ENCODE results near the gene MTMR11. TPM values are rescaled to one million over a fixed set of nuclear protein-coding genes. Genes with fewer than 3 reads are reported as not detected.

Gene MTMR11
- total and polyA plus RNA-seq, 2 of the 13 experiments (the other 11 are each of a cell fraction or from before 2014, with no cell fraction given) = 0.49 to 2.8 TPM

- TF ChIP-seq ZNF138 (CRISPR knock-in tag; IDR thresholded peaks at IDR 0.05; ENCODE audit: low read depth) (no peak), ZXDC (CRISPR knock-in tag; IDR thresholded peaks at IDR 0.05) (no peak), ESRRA (CRISPR knock-in tag; IDR thresholded peaks at IDR 0.05; ENCODE audit: low read depth) (peak; percentile 8; the same call in 1 of the 2 replicates), ZNF34 (CRISPR knock-in tag; IDR thresholded peaks at IDR 0.05; ENCODE audit: borderline replicate concordance) (no peak), RFX3 (CRISPR knock-in tag; IDR thresholded peaks at IDR 0.05) (no peak), ZNF124 (CRISPR knock-in tag; IDR thresholded peaks at IDR 0.05) (peak; percentile 21; the same call in 1 of the 2 replicates), ZNF232 (CRISPR knock-in tag; IDR thresholded peaks at IDR 0.05; ENCODE audit: borderline replicate concordance) (peak; percentile 34; the same call in 1 of the 2 replicates), ARHGAP35 (CRISPR knock-in tag; IDR thresholded peaks at IDR 0.05; ENCODE audit: borderline replicate concordance) (peak; percentile 47; the same call in 1 of the 2 replicates), ZBTB42 (CRISPR knock-in tag; IDR thresholded peaks at IDR 0.05) (no peak), FOXC1 (CRISPR knock-in tag; IDR thresholded peaks at IDR 0.05; ENCODE audit: borderline replicate concordance) (peak; percentile 78), ZNF383 (CRISPR knock-in tag; IDR thresholded peaks at IDR 0.05; ENCODE audit: borderline replicate concordance) (0 out of 2 replicates have a peak, but pooled peaks have one; percentile 21), ZNF331 (CRISPR knock-in tag; IDR thresholded peaks at IDR 0.05) (peak; percentile 49; the same call in 1 of the 2 replicates), CAMTA2 (CRISPR knock-in tag; IDR thresholded peaks at IDR 0.05; ENCODE audit: borderline replicate concordance) (no peak), ZEB1 (IDR thresholded peaks at IDR 0.05; ENCODE audit: insufficient replicate concordance, low read depth) (peak; percentile 2), GMEB2 (CRISPR knock-in tag; IDR thresholded peaks at IDR 0.05; ENCODE audit: low read depth) (peak; percentile 60; the same call in 1 of the 2 replicates), LBX2 (CRISPR knock-in tag; IDR thresholded peaks at IDR 0.05; ENCODE audit: borderline replicate concordance) (no peak), ZHX1 (CRISPR knock-in tag; IDR thresholded peaks at IDR 0.05; ENCODE audit: low read depth) (peak; percentile 67; the same call in 1 of the 2 replicates), HDAC2 (CRISPR knock-in tag; IDR thresholded peaks at IDR 0.05) (peak; percentile 77)
Observed at GRCh38 chr1:149927563-149928400, 8.9 kb downstream of the MTMR11 start, which contains the start of gene SF3B4 (continued).
